ENCODE measurements around the gene BRI3BP.
"Not testable (repeated sequence)": the region's sequence is repeated elsewhere in the genome, so short reads cannot be mapped to it uniquely, and the experiment has no call there.

The BRI3BP gene

DNA sequence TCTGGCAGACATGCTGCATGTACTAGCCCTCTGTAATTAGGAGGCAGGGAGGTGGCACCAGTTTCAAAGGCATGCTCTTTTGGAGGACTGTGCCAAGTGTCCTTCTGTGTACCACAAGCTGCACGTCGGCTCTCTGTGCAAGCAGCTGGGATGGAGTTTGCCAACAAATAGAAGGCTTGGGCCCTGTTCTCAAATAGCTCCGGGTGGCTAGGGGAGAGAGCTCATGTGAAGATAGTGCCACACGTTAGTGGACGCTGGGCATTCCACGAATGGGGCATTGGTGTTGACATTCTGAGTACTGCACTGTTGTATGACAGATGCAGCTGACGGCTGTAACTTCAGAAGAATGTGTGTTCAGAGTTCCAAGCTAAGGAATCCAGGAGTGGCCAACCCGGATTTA lies 76.2 kb downstream of the BRI3BP start:
- no peak for DNase-seq (ENCODE audit: low spot score)

DNA sequence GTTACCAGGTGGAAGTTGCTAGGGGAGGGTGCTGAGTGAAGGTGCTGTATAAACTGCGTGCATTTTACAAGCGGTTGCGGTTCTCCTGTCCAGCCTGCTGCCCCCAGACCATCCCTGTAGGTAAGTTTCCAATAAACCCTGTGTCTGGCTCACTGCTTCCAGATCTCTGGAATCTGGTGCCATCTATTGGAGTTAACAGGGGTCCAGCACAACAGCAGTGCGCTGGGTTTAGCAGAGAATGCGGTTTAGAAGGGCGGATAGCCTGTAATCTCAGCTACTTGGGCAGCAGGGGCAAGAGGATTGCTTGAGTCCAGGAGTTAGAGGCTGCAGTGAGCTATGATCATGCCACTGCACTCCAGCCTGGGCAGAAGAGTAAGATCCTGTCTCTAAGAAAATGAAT lies 76.7 kb downstream of the BRI3BP start:
- no peak for DNase-seq (ENCODE audit: low spot score)

DNA sequence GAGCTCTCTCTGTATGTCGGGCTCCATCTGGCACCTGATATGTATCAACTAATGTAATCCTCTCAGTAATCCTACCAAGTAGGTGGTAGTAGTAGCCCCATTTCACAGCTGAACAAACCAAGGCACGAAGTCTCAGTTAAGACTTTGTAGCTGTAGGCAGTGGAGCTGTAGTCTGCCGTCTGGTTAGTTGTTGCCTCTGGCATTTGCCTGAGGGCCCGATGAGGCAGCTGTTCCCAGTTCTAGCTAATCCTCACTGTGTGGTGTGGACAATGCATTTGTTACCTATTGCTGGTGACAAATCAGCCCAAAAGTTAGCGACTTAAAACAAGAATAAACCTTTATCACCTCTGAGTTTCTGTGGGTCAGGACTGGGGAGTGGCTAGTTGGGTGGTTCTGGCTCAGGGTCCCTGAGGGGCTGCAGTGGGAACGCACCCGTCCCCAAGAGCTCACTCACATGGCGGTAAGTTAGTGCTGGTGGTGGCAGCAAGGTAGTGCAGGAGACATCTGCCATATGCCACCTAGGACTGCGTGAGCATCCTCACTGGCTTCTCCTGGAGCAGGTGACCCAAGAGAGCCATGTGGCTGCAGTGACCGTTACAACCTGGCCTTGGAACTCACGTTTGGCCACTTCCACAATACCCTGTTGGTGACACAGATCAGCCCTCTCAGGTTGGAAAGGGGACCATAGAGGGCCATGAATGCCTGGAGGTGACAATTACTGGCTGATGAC lies 77.4 kb downstream of the BRI3BP start:
- no peak for DNase-seq (ENCODE audit: low spot score)

DNA sequence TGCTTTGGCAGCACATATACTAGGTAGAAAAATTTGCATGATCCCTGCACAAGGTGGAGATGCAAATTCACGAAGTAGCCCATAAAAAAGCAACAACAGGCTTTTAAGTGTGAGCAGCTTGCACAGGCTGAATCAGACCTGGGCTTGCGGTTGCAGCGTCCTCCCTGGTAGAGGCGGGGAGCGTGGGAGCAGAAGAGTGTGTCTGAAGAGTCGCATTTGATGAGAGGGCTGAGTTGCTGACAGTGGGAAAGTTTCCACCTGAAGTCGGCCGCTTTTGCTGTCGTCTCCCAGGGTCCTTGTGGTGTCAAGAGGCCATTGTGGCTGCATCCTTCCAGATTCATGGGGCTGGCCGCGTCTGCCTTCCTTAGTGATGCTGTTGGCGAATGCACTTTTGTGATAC lies 78.0 kb downstream of the BRI3BP start:
- no peak for DNase-seq (ENCODE audit: low spot score)

DNA sequence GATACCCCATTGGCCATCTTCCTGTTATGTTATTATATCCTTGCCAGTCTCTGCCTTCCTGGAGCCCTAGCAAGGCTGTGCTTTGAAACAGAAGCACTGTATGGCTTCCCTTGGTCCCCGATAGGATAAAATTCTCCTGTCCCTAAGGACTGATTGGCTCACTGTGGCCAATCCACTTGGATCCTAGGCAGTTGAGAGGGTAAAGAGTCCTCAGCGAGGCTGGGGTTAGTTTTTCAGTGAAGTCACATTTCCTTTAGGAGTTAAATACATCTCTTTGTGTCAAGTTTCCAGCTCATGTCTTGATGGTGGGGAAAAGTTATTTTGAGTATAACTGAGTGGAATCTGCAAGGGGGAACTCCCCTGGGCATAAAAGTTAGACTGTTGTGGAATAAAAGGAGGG lies 79.1 kb downstream of the BRI3BP start:
- no peak for DNase-seq (ENCODE audit: low spot score)

DNA sequence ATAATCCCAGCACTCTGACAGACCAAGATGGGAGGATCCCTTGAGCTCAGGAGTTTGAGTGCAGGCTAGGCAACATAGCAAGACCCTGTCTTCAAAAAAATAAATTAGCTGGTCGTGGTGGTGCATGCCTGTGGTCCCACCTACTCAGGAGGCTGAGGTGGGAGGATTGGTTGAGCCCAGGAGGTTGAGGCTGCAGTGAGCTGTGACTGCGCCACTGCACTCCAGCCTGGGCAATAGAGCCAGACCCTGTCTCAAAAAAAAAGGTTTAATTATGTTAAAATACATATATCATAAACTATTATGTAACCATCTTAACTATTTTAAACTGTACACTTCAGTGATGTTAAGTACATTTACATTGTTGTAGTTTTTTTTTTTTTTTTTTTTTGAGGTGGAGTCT lies 80.8 kb downstream of the BRI3BP start:
- DNase-seq (ENCODE audit: low spot score): not testable (repeated sequence)

DNA sequence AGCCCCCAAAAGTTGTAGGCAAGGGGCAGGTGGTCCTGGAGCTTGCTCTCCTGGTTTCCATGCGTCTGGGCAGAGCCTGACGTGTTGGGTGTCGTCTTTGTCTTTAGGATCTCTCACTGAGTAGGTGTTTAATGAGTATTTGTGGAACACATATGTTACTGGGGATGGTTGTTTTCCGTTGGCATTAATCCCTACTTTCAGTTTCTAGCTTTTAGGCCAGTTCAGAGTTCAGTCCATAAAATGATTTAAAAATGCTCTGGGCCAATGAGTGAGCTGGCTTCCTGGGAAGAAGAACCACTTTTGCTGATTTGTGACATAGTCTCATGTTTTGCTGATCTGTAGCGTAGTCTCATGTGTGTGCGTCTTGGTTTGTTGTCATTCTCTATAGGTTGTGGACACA lies 82.7 kb downstream of the BRI3BP start:
- no peak for DNase-seq (ENCODE audit: low spot score)

DNA sequence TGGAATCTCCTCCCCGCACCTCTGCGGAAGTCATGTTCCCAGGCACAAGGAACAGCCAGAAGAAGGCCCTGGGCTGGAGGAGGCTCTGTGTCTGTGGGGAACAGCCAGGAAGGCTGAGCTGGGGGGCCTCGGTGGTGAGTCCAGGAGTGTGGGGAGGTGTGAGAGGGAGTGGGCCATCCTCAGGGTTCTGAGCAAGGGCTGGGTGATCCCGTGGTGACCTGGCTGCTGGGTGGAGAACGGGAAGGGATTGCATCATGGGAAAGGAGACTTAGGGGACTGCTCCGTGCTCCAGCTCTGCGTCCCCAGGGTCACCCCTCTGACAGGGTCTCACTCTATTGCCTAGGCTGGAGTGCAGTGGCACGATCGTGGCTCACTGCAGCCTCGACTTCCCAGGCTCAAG lies 85.6 kb downstream of the BRI3BP start:
- no peak for DNase-seq (ENCODE audit: low spot score)

DNA sequence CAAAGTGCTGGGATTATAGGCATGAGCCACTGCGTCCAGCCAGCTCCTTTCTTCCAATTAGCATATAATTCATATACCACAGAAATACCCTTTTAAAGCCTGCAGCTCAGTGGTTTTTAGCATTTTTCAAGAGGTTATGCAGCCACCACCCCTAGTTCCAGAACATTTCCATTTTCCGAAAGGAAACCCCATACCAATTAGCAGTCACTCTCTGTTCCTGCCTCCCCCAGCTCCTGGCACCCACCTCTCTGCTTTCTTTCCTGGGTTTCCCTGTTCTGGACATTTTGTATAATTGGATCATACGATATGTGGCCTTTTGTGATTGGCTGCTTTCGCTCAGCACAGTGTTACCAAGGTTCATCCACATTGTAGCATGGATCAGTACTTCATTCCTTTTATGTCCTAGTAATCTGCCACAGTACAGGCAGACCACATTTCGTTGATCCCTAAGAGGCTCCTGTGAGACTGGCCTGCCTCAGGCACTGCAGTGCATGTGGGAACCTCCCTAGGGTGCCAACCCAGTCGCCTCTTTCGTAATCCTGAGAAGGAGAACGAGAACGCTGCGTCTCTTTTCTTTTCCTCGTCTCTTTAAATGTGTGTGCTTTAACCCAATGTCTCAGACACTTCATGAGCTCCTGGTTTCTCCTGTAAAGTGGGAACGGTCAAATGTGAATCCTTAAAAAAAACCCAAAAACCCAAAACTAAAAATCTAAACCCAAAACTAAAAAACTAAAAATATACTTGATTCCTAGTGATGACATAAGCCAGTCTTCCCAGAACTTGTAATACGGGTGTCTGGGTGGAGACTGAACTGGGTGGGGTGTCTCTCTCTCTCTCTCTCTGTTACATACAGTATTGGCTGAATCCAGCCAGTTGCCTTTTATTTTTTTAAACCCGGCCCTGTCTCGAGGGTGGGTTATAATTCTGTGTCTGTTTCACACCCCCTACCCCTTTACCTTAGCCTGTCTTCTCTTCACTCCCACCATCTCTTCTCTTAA lies 86.5 kb downstream of the BRI3BP start:
- no peak for DNase-seq (ENCODE audit: low spot score)
